HEK293 (cell line): ENCODE measurements around the gene GPR62.

Experiments used
- CTCF ChIA-PET: fragments of 350-600 bp; formaldehyde crosslinking; extraction: SDS; loops from one replicate; lab custom pipeline; 2021; ENCODE audit warnings: antibody characterized with exemption; lab: Yijun Ruan, JAX
- POLR2A ChIA-PET: fragments of 300-600 bp; formaldehyde crosslinking; extraction: SDS; loops from one replicate; lab custom pipeline; 2020; ENCODE audit warnings: antibody characterized with exemption, inconsistent platforms; lab: Yijun Ruan, JAX
- H3K27ac ChIP-seq: fragments of 200-500 bp; sonication (Bioruptor generic); 2 replicates; pipeline ENCODE4 v1.5.1; 2014; ENCODE audit warnings: low read depth, low read length, control low read depth, inconsistent platforms; ENCODE audit errors: extremely low read depth
- H3K36me3 ChIP-seq, 2 experiments: fragments of 200-500 bp in 1 of 2; sonication (Bioruptor generic) in 1 of 2; 1 replicate in 1 of 2; 2 replicates in 1 of 2; pipeline ENCODE4 v1.5.1; 2014 to 2017; ENCODE audit warnings: inconsistent platforms in 2 of 2, low read length in 2 of 2; ENCODE audit not compliant: control insufficient read depth in 2 of 2, insufficient read depth in 1 of 2
- H3K4me1 ChIP-seq: fragments of 200-500 bp; sonication (Bioruptor generic); 2 replicates; pipeline ENCODE4 v1.5.1; 2014; ENCODE audit warnings: mild to moderate bottlenecking, low read length, inconsistent platforms; ENCODE audit not compliant: control insufficient read depth, insufficient read depth
- H3K4me3 ChIP-seq: 2 replicates; pipeline ENCODE4 v1.5.1; 2011; ENCODE audit warnings: low read depth, mild to moderate bottlenecking, control low read depth, low read length, moderate library complexity
- H3K9me3 ChIP-seq: fragments of 200-500 bp; sonication (Bioruptor generic); 2 replicates; pipeline ENCODE4 v1.5.1; 2014; ENCODE audit warnings: low read depth, low read length, inconsistent platforms; ENCODE audit not compliant: control insufficient read depth, insufficient read depth
- BCL11A ChIP-seq: fragments of 450-650 bp; formaldehyde crosslinking; IDR thresholded peaks from 2 replicates; pipeline ENCODE4 v1.5.1; 2016; ENCODE audit warnings: low read depth, missing biosample characterization, missing genetic modification characterization
- FEZF1 ChIP-seq: fragments of 450-650 bp; formaldehyde crosslinking; IDR thresholded peaks from 2 replicates; pipeline ENCODE4 v1.5.1; 2016; ENCODE audit warnings: missing biosample characterization, missing genetic modification characterization
- GLIS1 ChIP-seq: fragments of 450-650 bp; formaldehyde crosslinking; IDR thresholded peaks from 2 replicates; pipeline ENCODE4 v1.5.1; 2016; ENCODE audit warnings: missing biosample characterization, missing genetic modification characterization
- PRDM10 ChIP-seq: fragments of 450-650 bp; formaldehyde crosslinking; IDR thresholded peaks from 2 replicates; pipeline ENCODE4 v1.5.1; 2016; ENCODE audit warnings: missing biosample characterization, missing genetic modification characterization
- PRDM2 ChIP-seq: fragments of 450-650 bp; formaldehyde crosslinking; IDR thresholded peaks from 2 replicates; pipeline ENCODE4 v1.5.1; 2016; ENCODE audit warnings: missing biosample characterization, missing genetic modification characterization, borderline replicate concordance
- SETDB1 ChIP-seq: IDR thresholded peaks from one replicate; pipeline ENCODE4 v1.6.1; 2017; ENCODE audit warnings: mild to moderate bottlenecking, low read length, moderate library complexity, mixed read lengths; ENCODE audit not compliant: insufficient read length
- ZIC2 ChIP-seq: fragments of 450-650 bp; formaldehyde crosslinking; IDR thresholded peaks from 2 replicates; pipeline ENCODE4 v1.5.1; 2016; ENCODE audit warnings: missing biosample characterization, missing genetic modification characterization
- ZNF138 ChIP-seq: fragments of 450-650 bp; formaldehyde crosslinking; IDR thresholded peaks from 2 replicates; pipeline ENCODE4 v1.5.1; 2016; ENCODE audit warnings: missing biosample characterization, missing genetic modification characterization, borderline replicate concordance
- ZNF202 ChIP-seq: fragments of 450-650 bp; formaldehyde crosslinking; IDR thresholded peaks from 2 replicates; pipeline ENCODE4 v1.5.1; 2016; ENCODE audit warnings: missing biosample characterization, missing genetic modification characterization, borderline replicate concordance
- ZNF223 ChIP-seq: fragments of 450-650 bp; formaldehyde crosslinking; IDR thresholded peaks from 2 replicates; pipeline ENCODE4 v1.5.1; 2016; ENCODE audit warnings: missing biosample characterization, missing genetic modification characterization
- ZNF24 ChIP-seq: fragments of 450-650 bp; formaldehyde crosslinking; IDR thresholded peaks from 2 replicates; pipeline ENCODE4 v1.5.1; 2016; ENCODE audit warnings: missing biosample characterization, missing genetic modification characterization
- ZNF518A ChIP-seq: fragments of 450-650 bp; formaldehyde crosslinking; conservative IDR thresholded peaks from 2 replicates; pipeline ENCODE4 v1.5.1; 2016; ENCODE audit warnings: low read depth, missing biosample characterization, missing genetic modification characterization
- ZNF521 ChIP-seq: fragments of 450-650 bp; formaldehyde crosslinking; IDR thresholded peaks from 2 replicates; pipeline ENCODE4 v1.5.1; 2017; ENCODE audit warnings: missing biosample characterization, mild to moderate bottlenecking, missing genetic modification characterization
- ZNF610 ChIP-seq: fragments of 450-650 bp; formaldehyde crosslinking; IDR thresholded peaks from 2 replicates; pipeline ENCODE4 v1.5.1; 2016; ENCODE audit warnings: missing biosample characterization, missing genetic modification characterization, borderline replicate concordance
- ZNF830 ChIP-seq: fragments of 450-650 bp; IDR thresholded peaks from 2 replicates; pipeline ENCODE4 v1.5.0; 2018; ENCODE audit warnings: missing biosample characterization, missing genetic modification characterization, low read depth, mild to moderate bottlenecking, moderate library complexity
- ZSCAN30 ChIP-seq: fragments of 450-650 bp; IDR thresholded peaks from 2 replicates; pipeline ENCODE4 v1.5.1; 2018; ENCODE audit warnings: missing biosample characterization, mild to moderate bottlenecking, missing genetic modification characterization, moderate library complexity

Gene GPR62

GRCh38 chr3:51937611-51938450 lies 17.4 kb upstream of the GPR62 start:
- H3K4me3 ChIP-seq, result no peak overlapping the region
- POLR2A ChIA-PET, result no interaction called here
- no peaks in the 10 kb centered on the region for H3K9me3 ChIP-seq
- peaks cover 4% of the 10 kb centered on the region for H3K4me1 ChIP-seq
- no peak overlapping the region for H3K27ac ChIP-seq
- peaks cover 0 to 58% of the 10 kb centered on the region in 2 experiments; a peak in 1 of 3 replicates for H3K36me3 ChIP-seq
- TF ChIP-seq ZNF518A (no peak), BCL11A (tag by site-specific recombination) (no peak), ZNF521 (tag by site-specific recombination) (no peak), ZNF24 (no peak), ZNF223 (no peak), GLIS1 (tag by site-specific recombination) (peak; percentile 69), ZNF202 (no peak), ZNF610 (tag by site-specific recombination) (no peak), PRDM2 (tag by site-specific recombination) (no peak), ZNF830 (tag by site-specific recombination) (no peak), FEZF1 (tag by site-specific recombination) (no peak), ZNF138 (no peak), ZSCAN30 (tag by site-specific recombination) (no peak), PRDM10 (tag by site-specific recombination) (no peak), SETDB1 (no peak), ZIC2 (peak; percentile 79)
- CTCF ChIA-PET, result interaction anchor here (0.6 kb wide), 1 partner anchor 11 kb away, joined by 6 read pairs; no protein-coding TSS in a partner anchor
